ENCODE measurements around the gene PDE4D. TPM values are rescaled to one million over a fixed set of nuclear protein-coding genes. Genes with fewer than 3 reads are reported as not detected.
A peak's percentile ranks its signal among the peaks of the same experiment; 100 is the strongest.

The PDE4D gene
- total and polyA plus RNA-seq, 10 of the 15 experiments (the other 5 are each of a cell fraction or from before 2014, with no cell fraction given), result 0.87 to 4.1 (median 2.2) TPM

DNA sequence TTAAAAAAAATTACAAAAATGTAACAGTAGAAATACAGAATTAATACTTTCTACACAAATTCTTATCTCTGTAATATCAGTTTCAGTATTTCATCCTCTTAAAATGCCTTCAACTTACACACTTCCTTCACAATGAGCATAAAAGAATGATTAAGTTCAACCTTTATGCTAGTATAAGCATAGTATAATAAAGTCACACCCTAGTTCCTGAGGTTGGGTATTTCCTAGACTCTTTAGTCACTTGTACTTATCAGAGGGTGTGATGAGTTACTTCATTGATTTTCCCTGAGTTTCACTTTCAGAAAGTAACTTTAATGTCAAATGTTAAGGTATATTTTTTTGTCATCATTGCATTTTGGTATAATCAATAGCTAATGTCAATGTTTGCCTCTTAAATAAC lies 302.4 kb downstream of the PDE4D start (continued):
- TF ChIP-seq, protein P1, sequence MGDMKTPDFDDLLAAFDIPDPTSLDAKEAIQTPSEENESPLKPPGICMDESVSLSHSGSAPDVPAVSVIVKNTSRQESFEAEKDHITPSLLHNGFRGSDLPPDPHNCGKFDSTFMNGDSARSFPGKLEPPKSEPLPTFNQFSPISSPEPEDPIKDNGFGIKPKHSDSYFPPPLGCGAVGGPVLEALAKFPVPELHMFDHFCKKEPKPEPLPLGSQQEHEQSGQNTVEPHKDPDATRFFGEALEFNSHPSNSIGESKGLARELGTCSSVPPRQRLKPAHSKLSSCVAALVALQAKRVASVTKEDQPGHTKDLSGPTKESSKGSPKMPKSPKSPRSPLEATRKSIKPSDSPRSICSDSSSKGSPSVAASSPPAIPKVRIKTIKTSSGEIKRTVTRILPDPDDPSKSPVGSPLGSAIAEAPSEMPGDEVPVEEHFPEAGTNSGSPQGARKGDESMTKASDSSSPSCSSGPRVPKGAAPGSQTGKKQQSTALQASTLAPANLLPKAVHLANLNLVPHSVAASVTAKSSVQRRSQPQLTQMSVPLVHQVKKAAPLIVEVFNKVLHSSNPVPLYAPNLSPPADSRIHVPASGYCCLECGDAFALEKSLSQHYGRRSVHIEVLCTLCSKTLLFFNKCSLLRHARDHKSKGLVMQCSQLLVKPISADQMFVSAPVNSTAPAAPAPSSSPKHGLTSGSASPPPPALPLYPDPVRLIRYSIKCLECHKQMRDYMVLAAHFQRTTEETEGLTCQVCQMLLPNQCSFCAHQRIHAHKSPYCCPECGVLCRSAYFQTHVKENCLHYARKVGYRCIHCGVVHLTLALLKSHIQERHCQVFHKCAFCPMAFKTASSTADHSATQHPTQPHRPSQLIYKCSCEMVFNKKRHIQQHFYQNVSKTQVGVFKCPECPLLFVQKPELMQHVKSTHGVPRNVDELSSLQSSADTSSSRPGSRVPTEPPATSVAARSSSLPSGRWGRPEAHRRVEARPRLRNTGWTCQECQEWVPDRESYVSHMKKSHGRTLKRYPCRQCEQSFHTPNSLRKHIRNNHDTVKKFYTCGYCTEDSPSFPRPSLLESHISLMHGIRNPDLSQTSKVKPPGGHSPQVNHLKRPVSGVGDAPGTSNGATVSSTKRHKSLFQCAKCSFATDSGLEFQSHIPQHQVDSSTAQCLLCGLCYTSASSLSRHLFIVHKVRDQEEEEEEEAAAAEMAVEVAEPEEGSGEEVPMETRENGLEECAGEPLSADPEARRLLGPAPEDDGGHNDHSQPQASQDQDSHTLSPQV (IDR thresholded peaks at IDR 0.05), result no peak
- TF ChIP-seq MYC (IDR thresholded peaks at IDR 0.05; ENCODE audit: insufficient read depth, insufficient read length, insufficient replicate concordance, low read length, severe bottlenecking) (no peak), BCL11A (IDR thresholded peaks at IDR 0.05; ENCODE audit: low read depth, low read length) (0 out of 2 replicates have a peak, but pooled peaks have one; percentile 15), SIN3A (IDR thresholded peaks at IDR 0.05; ENCODE audit: low read depth, low read length) (no peak), MEF2A (IDR thresholded peaks at IDR 0.05; ENCODE audit: insufficient read depth, low read depth, low read length) (0 out of 2 replicates have a peak, but pooled peaks have one; percentile 20), ZNF24 (IDR thresholded peaks at IDR 0.05) (peak; percentile 51; the same call in 1 of the 2 replicates), EGR1 (IDR thresholded peaks at IDR 0.05; ENCODE audit: borderline replicate concordance in 1 of 2, low read depth in 2 of 2, low read length in 2 of 2) (no peak), PAX8 (IDR thresholded peaks at IDR 0.05) (no peak), SP1 (IDR thresholded peaks at IDR 0.05; ENCODE audit: low read depth, low read length) (no peak), SMC3 (IDR thresholded peaks at IDR 0.05; ENCODE audit: borderline replicate concordance, low read length) (no peak), CHD4 (IDR thresholded peaks at IDR 0.05) (no peak)
- TF ChIP-seq, protein P2, sequence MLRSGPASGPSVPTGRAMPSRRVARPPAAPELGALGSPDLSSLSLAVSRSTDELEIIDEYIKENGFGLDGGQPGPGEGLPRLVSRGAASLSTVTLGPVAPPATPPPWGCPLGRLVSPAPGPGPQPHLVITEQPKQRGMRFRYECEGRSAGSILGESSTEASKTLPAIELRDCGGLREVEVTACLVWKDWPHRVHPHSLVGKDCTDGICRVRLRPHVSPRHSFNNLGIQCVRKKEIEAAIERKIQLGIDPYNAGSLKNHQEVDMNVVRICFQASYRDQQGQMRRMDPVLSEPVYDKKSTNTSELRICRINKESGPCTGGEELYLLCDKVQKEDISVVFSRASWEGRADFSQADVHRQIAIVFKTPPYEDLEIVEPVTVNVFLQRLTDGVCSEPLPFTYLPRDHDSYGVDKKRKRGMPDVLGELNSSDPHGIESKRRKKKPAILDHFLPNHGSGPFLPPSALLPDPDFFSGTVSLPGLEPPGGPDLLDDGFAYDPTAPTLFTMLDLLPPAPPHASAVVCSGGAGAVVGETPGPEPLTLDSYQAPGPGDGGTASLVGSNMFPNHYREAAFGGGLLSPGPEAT (IDR thresholded peaks at IDR 0.05; ENCODE audit: low read depth), result peak; percentile 87
- TF ChIP-seq, protein P3, sequence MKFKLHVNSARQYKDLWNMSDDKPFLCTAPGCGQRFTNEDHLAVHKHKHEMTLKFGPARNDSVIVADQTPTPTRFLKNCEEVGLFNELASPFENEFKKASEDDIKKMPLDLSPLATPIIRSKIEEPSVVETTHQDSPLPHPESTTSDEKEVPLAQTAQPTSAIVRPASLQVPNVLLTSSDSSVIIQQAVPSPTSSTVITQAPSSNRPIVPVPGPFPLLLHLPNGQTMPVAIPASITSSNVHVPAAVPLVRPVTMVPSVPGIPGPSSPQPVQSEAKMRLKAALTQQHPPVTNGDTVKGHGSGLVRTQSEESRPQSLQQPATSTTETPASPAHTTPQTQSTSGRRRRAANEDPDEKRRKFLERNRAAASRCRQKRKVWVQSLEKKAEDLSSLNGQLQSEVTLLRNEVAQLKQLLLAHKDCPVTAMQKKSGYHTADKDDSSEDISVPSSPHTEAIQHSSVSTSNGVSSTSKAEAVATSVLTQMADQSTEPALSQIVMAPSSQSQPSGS (IDR thresholded peaks at IDR 0.05; ENCODE audit: low read length), result 0 out of 2 replicates have a peak, but pooled peaks have one; percentile 34
- TF ChIP-seq, protein P4, sequence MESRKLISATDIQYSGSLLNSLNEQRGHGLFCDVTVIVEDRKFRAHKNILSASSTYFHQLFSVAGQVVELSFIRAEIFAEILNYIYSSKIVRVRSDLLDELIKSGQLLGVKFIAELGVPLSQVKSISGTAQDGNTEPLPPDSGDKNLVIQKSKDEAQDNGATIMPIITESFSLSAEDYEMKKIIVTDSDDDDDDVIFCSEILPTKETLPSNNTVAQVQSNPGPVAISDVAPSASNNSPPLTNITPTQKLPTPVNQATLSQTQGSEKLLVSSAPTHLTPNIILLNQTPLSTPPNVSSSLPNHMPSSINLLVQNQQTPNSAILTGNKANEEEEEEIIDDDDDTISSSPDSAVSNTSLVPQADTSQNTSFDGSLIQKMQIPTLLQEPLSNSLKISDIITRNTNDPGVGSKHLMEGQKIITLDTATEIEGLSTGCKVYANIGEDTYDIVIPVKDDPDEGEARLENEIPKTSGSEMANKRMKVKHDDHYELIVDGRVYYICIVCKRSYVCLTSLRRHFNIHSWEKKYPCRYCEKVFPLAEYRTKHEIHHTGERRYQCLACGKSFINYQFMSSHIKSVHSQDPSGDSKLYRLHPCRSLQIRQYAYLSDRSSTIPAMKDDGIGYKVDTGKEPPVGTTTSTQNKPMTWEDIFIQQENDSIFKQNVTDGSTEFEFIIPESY (IDR thresholded peaks at IDR 0.05), result no peak
- TF ChIP-seq, protein P5, sequence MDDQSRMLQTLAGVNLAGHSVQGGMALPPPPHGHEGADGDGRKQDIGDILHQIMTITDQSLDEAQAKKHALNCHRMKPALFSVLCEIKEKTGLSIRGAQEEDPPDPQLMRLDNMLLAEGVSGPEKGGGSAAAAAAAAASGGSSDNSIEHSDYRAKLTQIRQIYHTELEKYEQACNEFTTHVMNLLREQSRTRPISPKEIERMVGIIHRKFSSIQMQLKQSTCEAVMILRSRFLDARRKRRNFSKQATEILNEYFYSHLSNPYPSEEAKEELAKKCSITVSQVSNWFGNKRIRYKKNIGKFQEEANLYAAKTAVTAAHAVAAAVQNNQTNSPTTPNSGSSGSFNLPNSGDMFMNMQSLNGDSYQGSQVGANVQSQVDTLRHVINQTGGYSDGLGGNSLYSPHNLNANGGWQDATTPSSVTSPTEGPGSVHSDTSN (IDR thresholded peaks at IDR 0.05; ENCODE audit: insufficient replicate concordance, low read depth, low read length), result no peak
- TF ChIP-seq, protein P6, sequence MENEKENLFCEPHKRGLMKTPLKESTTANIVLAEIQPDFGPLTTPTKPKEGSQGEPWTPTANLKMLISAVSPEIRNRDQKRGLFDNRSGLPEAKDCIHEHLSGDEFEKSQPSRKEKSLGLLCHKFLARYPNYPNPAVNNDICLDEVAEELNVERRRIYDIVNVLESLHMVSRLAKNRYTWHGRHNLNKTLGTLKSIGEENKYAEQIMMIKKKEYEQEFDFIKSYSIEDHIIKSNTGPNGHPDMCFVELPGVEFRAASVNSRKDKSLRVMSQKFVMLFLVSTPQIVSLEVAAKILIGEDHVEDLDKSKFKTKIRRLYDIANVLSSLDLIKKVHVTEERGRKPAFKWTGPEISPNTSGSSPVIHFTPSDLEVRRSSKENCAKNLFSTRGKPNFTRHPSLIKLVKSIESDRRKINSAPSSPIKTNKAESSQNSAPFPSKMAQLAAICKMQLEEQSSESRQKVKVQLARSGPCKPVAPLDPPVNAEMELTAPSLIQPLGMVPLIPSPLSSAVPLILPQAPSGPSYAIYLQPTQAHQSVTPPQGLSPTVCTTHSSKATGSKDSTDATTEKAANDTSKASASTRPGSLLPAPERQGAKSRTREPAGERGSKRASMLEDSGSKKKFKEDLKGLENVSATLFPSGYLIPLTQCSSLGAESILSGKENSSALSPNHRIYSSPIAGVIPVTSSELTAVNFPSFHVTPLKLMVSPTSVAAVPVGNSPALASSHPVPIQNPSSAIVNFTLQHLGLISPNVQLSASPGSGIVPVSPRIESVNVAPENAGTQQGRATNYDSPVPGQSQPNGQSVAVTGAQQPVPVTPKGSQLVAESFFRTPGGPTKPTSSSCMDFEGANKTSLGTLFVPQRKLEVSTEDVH (IDR thresholded peaks at IDR 0.05; ENCODE audit: low read depth, partially characterized antibody), result no peak

All from GM12878 (cell line).